ENCODE data around the gene JADE3. TPM values are rescaled to one million over a fixed set of nuclear protein-coding genes. Genes with fewer than 3 reads are reported as not detected.

The JADE3 gene
- total RNA-seq, 1 donor from 2014 or later = 1.8 TPM

- no peaks in the 10 kb centered on the region for H3K9me3 ChIP-seq
- H3K27me3 ChIP-seq = no peaks in the 10 kb centered on the region
- H3K4me1 ChIP-seq = no peaks in the 10 kb centered on the region
- peak in 1 of 2 donors; percentile 77 for DNase-seq (ENCODE audit: low spot score in 2 of 2)
- intact Hi-C loops (cut with DNase I) = loop anchor here (2.0 kb wide), 1 partner anchor 66 kb away; the partner anchor contains the start of gene JADE3
- H3K36me3 ChIP-seq = no peaks in the 10 kb centered on the region
- H3K4me3 ChIP-seq = no peak overlapping the region
- peak overlapping the region in 1 of 2 donors; percentile 51 for H3K27ac ChIP-seq
- peak; percentile 13 to 52 (median 42) for TF ChIP-seq CTCF (IDR thresholded peaks at IDR 0.05)
Measured at GRCh38 chrX:46978341-46979291, 66.4 kb downstream of the JADE3 start.

- peaks cover 0 to 5% of the 10 kb centered on the region in 2 donors for H3K9me3 ChIP-seq
- intact Hi-C loops (cut with DNase I) = no loop called here
- DNase-seq (ENCODE audit: low spot score in 2 of 2) = no peak
- H3K4me3 ChIP-seq = no peak overlapping the region
- H3K27ac ChIP-seq = no peak overlapping the region
- no peak for TF ChIP-seq CTCF (IDR thresholded peaks at IDR 0.05)
- no peaks in the 10 kb centered on the region for H3K4me1 ChIP-seq
- no peaks in the 10 kb centered on the region for H3K36me3 ChIP-seq
- H3K27me3 ChIP-seq = no peaks in the 10 kb centered on the region
Measured at GRCh38 chrX:46984705-46985104, 72.5 kb downstream of the JADE3 start.

GRCh38 chrX:46989548-46989947, 77.3 kb downstream of the JADE3 start:
- peaks cover 0 to 11% of the 10 kb centered on the region in 2 donors for H3K9me3 ChIP-seq
- intact Hi-C loops (cut with DNase I) = no loop called here
- no peak overlapping the region for H3K4me3 ChIP-seq
- TF ChIP-seq CTCF (IDR thresholded peaks at IDR 0.05) = no peak
- DNase-seq (ENCODE audit: low spot score in 2 of 2) = no peak
- no peaks in the 10 kb centered on the region for H3K36me3 ChIP-seq
- no peaks in the 10 kb centered on the region for H3K27me3 ChIP-seq
- no peak overlapping the region for H3K27ac ChIP-seq
- H3K4me1 ChIP-seq = no peaks in the 10 kb centered on the region

DNA sequence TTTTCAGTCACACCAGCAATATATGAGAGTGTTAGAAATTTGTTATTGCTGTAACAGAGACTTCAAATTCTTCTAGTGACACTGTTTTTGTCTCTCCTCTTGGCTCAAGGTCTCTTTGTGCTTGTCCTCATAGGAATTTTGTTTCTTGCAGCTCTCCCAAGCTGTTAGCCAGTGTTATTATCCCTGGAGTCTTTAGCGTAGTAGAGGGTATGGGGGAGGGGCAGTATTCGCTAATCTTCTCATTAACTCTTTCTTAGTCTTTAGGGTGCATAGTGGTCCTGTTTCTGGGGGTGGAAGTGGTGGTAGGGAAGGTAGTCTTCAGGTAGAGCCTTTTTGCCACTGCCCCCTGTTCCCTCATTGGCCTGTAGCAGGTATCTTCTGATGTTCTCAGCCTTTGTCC, 79.4 kb downstream of the JADE3 start:
- TF ChIP-seq CTCF (IDR thresholded peaks at IDR 0.05) = no peak
- Histone ChIP-seq H3K9me3 (peaks cover 0 to 11% of the 10 kb centered on the region in 2 donors), H3K4me3 (no peak overlapping the region), H3K27ac (no peak overlapping the region), H3K36me3 (no peaks in the 10 kb centered on the region), H3K27me3 (no peaks in the 10 kb centered on the region), H3K4me1 (no peaks in the 10 kb centered on the region)
- DNase-seq (ENCODE audit: low spot score in 2 of 2) = no peak
- intact Hi-C loops (cut with DNase I) = no loop called here

- no peak overlapping the region for H3K27ac ChIP-seq
- peaks cover 0 to 11% of the 10 kb centered on the region in 2 donors for H3K9me3 ChIP-seq
- TF ChIP-seq CTCF (IDR thresholded peaks at IDR 0.05) = no peak
- no peaks in the 10 kb centered on the region for H3K27me3 ChIP-seq
- no peaks in the 10 kb centered on the region for H3K36me3 ChIP-seq
- H3K4me3 ChIP-seq = no peak overlapping the region
- no peaks in the 10 kb centered on the region for H3K4me1 ChIP-seq
- intact Hi-C loops (cut with DNase I) = no loop called here
- DNase-seq (ENCODE audit: low spot score in 2 of 2) = no peak
Measured at GRCh38 chrX:46992070-46992469, 79.8 kb downstream of the JADE3 start.

Data from ascending aorta (tissue), 2 donors.